Ecto neural progenitor cell (in vitro differentiated cells): ENCODE data around the gene SEPHS1.
"Not testable (repeated sequence)": the region's sequence is repeated elsewhere in the genome, so short reads cannot be mapped to it uniquely, and the experiment has no call there.

Experiments used
- DNase-seq: peaks from one replicate; pipeline ENCODE4 v3.0.0-alpha.2; 2018; ENCODE audit warnings: low spot score

SEPHS1 gene

DNA sequence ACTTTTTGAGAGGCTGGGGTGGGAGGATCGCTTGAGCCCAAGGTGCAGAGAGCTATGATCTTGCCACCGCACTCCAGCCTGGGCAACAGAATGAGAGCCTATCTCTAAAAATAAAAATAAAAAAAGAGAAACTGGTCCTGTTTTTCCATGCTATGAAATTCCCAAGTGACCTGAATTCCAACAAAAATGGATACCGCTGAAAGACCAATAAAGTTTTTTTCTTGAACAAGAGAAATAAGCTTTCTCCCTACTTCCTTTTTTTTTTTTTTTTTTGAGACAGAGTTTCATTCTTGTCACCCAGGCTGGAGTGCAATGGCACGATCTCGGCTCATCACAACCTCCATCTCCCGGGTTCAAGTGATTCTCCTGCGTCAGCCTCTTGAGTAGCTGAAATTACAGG lies 12.5 kb upstream of the SEPHS1 start:
- no peak for DNase-seq

DNA sequence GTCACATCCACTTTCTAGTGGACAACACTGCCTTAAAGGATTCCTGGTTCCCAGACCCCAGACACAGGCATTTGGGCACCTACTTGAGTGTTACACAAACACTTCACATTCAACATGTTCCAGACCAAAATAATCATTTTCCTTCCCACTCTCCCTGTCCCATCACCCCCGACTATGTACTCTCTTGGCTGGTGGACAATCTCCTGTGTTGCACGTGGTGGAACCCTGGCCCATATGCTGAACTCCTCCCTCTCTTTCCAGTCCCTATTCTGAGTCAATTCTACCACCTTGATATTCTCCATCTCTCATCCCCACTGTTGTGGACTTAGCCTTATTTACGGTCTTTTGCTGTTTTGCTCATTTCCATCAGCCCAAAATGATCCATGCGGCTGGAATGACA lies 8.3 kb upstream of the SEPHS1 start:
- no peak for DNase-seq

DNA sequence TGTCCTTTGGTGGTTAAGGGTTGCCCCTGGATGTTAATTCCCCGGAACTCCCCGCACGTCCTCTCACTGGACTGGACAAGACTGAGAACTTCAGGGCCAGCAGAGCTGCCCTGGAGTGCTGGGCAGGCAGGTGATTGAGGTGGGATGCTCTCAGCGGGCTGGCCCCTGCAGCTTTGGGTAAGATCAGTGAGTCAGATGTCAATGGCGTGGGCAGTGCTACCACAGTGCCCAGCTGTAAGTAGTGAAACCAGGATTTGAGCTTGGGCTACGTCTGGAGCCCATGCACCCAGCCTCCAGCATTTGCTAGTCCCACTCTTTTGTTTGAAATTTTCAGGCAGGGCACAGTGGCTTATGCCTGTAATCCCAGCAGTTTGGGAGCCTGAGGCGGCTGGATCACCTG lies 6.7 kb upstream of the SEPHS1 start:
- no peak for DNase-seq

DNA sequence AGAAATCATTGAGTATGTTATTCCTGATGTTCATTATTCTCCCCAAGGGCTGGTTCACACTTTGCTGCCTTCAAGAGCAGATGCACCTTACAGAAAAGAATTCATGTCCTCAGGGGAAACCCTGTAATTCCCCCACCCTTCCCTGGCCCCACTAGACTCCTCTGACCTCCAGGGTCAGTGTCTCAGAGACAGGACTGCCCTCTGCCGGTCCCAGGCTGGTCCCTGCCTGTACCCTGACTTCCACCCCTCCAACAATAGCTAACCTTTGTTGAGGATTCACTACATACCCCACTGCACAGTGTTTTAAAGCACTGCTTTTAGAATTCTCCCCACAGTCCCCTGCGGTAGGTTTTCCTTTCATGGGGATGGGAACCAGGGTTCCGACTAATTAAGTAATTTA lies 4.4 kb upstream of the SEPHS1 start:
- DNase-seq: no peak

GRCh38 chr10:13351340-13351915 lies 3.3 kb upstream of the SEPHS1 start:
- no peak for DNase-seq

GRCh38 chr10:13349463-13350274 lies 1.6 kb upstream of the SEPHS1 start:
- DNase-seq: peak; percentile 60

DNA sequence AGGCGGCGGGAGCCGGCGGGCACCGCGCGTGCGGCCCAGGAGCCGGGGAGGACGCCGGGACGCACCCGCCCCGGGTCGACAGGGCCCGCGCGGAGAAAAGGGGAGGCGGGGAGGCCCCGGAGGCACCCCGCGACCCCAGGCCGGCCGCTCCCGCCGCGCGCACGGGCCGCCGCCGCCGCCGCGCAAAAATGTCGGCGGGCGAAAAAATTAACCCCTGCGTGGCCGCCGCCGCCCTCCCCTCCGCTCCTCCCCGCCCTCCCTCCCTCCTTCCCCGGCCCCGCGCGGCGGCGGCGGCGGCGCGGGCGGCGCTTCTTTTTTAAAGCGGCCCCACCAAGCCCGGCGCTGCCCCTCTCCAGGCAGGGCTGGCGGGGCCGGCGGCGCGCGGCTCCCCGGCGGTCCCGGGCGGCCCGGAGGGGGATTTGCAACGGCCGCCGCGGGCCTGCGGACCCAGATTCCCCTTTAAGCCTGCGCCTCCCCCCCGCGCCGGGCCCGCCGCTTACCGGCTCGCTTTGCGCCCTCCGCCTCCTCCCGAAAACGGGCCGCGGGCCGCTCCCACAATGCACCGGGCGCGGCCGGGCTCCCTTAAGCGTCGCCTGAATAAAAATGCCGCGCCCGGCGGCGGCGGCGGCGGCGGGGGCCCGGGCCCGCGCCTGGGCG lies 465 bp downstream of the SEPHS1 start:
- DNase-seq: peak; percentile 89

DNA sequence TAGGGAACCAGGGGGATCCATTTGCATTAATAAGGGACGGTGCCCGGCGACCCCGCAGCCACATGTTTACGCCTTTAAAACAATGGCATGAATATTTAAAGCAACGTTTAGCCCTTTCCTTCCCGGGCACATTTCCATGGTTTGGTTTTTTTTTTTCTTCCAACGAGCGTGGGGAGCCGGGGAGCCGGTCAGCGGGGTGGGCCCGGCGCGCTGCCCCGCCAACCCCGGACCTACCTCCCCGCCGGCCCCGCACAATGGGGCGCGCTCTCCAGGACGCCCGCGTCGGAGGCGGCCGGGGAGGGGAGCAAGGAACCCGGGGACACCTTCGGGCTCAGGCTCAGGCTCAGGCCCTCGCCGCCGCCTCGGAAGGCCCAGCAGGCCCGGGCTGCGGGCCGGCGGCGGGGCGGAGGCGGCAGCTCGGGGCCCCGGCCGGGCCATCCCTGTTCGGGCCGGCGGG lies 1.0 kb downstream of the SEPHS1 start:
- no peak for DNase-seq

DNA sequence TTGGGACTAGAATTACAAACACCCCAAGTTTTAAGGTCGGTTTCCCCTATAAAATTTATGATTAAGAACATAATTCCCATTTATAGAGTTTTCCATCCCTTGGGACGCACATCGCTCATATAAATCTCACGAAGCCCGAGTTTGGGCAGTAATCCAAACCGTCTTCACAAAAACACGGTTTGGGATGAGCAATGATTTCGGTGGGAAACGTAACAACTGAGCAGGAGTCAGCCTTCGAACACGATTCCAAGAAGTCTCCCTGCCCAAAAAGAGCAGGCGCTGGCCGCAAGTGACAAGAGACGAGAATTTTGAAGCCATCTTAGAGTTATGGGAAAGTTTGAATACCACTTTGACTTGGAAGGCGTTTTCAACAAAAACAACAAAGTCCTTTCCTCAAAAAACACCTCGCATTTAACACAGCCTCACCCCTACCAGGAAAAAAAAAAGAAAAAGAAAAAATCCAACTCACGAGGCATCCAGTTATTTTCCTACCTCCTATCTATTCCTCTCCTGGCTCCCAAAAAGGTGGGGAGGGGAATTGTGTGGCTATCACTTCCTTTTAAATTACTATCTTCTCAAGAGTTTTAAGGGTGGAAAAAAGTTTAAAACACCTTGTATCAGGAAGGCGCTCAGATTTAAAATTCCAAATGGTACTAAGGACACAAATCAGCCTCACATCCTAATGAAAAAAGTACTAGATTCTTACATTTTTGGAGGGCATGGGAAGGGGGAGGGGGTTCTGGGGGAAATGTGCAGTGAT lies 1.6 kb downstream of the SEPHS1 start:
- no peak for DNase-seq

DNA sequence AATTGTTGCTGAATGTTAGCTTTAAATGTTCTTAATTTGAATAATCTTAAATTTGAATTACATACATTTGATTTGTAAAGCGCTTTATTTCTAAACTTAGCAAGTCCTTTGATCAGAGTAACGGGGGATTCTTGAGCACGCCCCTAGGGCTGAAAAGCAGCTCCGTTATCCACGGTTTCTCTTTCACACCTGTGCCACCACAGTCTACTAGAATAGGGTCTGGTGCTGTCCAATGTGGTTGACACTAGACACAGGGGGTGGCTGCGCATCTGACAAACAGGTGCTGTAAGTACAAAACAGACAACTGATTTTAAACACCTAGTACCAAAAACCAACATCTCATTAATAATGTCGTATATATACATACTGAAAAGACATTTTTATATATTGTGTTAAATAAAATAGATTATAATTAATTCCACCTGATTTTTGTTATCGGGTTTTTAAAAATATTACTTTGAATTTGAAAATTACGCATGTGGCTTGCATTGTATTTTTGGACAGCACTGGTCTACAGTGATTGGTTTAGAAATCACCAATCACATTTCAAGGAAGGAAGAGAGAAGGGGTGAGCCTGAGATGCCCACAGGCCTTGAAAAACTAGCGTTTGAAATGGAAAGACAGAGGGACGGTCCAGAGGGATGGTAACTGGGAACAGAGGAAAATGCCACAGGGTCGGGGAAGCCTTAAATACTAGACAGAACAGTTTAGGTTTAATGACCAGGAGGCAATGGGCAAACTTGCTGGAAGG lies 7.3 kb downstream of the SEPHS1 start:
- no peak for DNase-seq

DNA sequence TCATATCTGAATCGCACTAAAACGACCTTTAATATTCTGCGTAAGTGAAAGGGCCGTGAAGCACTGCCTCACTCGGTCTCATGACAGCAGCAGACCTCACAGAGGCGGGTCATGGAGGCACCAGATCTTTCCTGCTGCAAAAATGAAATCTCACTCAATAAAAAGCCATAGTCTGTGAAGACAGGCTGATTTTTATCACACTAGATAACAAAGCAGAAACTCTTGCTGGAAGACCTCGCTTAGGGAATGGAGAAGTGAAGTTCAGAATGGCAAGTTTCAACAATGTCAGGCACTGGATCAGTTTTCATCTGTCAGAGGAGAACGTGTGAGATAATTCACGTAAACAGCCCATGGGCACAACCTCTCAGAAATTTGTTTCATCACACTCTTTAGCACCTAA lies 8.0 kb downstream of the SEPHS1 start:
- DNase-seq: no peak

DNA sequence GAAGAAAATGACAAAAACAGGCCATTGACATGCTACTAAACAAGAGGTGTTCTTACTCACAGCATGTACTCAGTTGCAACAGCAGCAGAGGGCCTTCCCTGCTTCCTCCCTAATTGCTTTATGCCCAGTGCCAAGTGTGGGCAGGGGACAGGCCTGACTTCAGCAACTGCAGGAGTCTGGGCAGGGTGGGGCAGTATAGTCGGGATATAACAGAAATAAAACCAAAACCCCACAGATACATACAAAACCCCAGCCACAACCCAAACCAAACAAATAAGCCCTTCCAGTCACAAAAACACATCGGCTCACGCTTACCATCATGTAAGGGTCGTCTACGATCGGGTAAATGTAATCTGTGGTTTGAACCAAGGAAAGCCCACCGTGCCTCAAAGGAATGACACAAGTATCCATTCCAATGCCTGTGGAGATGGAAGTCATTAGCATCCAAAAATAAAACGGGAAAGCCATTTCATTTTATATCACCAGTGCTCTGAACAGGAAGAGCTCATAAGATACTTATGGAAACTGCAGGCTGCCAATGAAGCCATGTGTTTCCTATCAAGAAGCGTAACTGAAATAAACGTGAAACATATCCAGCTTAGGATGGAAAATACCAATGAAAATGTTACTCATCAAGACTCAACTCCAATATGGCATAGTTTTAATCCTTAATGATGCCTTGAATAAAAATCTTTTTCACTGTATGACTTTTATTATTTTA lies 9.5 kb downstream of the SEPHS1 start:
- DNase-seq: no peak

- no peak for DNase-seq
These were observed 10.3 kb downstream of the SEPHS1 start for GRCh38 chr10:13337827-13338196.

- no peak for DNase-seq
These were observed 10.8 kb downstream of the SEPHS1 start for GRCh38 chr10:13337128-13337826.

DNA sequence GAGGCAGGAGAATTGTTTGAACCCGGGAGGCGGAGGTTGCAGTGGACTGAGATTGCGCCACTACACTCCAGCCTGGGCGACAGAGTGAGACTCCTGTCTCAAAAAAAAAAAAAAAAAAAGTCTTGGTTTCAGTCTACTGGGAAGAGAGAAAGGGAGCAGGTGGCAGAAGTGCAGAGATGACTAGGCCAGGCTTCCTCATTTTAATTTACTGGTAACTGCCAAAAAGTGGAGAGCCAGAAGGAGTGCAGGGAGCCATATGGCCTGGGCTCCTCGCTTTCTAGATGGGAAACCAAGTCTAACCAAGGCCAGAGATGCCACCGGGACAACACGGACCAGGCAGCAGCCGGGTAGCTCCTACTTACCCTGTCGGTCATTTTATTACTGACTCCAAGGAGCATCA lies 12.2 kb downstream of the SEPHS1 start:
- no peak for DNase-seq

DNA sequence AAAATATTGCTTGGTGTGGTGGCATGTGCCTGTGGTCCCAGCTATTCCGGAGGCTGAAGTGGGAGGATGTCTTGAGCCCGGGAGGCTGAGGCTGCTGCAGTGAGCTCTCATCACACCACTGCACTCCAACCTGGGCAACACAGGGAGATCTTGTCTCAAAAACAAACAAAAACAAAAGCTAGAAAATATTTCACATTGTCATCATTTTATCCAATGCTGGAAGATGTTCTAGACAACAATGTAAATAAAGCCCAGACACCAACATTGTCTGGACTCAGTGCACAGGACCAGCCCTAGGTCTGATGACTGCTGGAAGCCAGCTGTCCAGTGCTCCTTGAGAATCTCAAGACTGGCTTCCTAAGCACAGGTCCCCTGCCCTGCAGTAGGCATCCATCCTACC lies 13.5 kb downstream of the SEPHS1 start:
- no peak for DNase-seq

DNA sequence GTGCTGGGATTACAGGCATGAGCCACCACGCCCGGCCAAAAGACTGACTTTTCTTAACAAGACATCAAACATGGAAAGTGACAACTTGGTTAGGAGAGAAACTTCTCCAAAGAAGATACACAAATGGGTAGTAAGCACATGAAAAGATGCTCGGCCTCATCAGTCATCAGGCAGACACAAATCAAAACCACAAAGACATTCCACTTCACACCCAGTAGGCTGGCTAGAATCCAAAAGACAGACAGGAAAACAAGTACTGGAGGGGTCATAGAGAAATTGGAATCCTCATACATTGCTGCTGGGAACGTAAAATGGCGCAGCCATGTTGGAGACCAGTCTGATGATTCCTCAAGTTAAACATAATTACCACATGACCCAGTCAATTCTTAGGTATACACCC lies 16.4 kb downstream of the SEPHS1 start:
- no peak for DNase-seq

GRCh38 chr10:13330980-13331379 lies 17.1 kb downstream of the SEPHS1 start:
- DNase-seq: not testable (repeated sequence)

DNA sequence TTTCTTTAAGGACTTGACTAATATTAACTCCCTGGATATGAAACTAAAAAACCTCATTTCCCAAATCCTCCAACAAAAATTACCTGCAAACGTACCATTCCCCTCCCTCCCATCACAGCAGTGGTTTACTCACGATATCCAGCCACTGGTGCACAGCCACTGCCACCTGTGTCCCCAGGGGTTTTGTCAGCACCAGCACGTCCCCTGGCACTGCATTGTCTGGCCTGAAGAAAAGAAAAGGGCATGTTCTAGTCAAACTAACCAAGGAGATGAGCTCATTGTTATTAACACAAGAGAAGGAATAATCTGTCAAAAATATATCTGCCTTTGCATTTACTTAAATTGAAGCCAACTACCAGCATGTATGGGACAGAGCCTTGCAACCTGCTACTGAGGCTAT lies 18.5 kb downstream of the SEPHS1 start:
- DNase-seq: no peak

GRCh38 chr10:13328613-13329012 lies 19.5 kb downstream of the SEPHS1 start:
- no peak for DNase-seq

DNA sequence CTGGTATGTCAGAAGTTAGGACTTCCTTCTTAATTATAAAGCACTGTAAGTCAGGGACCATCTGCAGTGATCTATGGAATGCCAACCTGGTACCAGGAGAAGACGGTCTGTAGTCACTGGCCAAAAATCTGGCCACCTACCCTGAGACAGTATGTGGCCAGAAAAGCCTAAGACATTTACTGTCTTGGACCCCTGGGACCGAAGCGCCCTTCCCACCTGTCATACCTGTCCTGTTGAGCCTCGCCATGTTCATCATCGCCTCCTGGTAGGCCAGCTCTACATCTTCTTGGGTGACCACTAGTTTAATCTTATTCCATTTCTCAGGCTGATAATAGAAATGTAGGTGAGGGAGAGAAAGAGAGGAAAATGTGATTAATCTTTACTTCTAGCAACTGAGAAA lies 20.0 kb downstream of the SEPHS1 start:
- DNase-seq: no peak
